Chondrocyte (in vitro differentiated cells): Measurements from ENCODE around the gene ASXL1. TPM values are rescaled to one million over a fixed set of nuclear protein-coding genes. Genes with fewer than 3 reads are reported as not detected.
A peak's percentile ranks its signal among the peaks of the same experiment; 100 is the strongest.
"Not testable (repeated sequence)": the region's sequence is repeated elsewhere in the genome, so short reads cannot be mapped to it uniquely, and the experiment has no call there.

Source experiments
- DNase-seq: peaks from one replicate; pipeline ENCODE4 v3.0.0; 2021; ENCODE audit warnings: mixed read lengths, low spot score
- H3K27ac Mint-ChIP-seq: one replicate; pipeline ENCODE4 v1.8.0; 2021; ENCODE audit warnings: mild to moderate bottlenecking, moderate library complexity, mixed read lengths; ENCODE audit not compliant: unreplicated experiment
- H3K27me3 Mint-ChIP-seq: 2 replicates; pipeline ENCODE4 v1.8.0; 2021; ENCODE audit warnings: low read depth, mixed read lengths
- H3K36me3 Mint-ChIP-seq: 2 replicates; pipeline ENCODE4 v1.8.0; 2021; ENCODE audit warnings: low read depth, mixed read lengths
- H3K4me1 Mint-ChIP-seq: 2 replicates; pipeline ENCODE4 v1.8.0; 2021; ENCODE audit warnings: low read depth, mild to moderate bottlenecking, mixed read lengths
- H3K4me3 Mint-ChIP-seq: one replicate; pipeline ENCODE4 v1.8.0; 2021; ENCODE audit warnings: mild to moderate bottlenecking, moderate library complexity, mixed read lengths; ENCODE audit not compliant: unreplicated experiment
- H3K9me3 Mint-ChIP-seq: 2 replicates; pipeline ENCODE4 v1.8.0; 2021; ENCODE audit warnings: low read depth, mixed read lengths
- CTCF ChIP-seq: fragments of 200-600 bp; sonication (generic); IDR thresholded peaks from 2 replicates; pipeline ENCODE4 v1.5.0; 2021; ENCODE audit warnings: antibody characterized with exemption, mild to moderate bottlenecking, moderate library complexity
- total RNA-seq: library from RNA; stranded (reverse); gene quantifications from 3 replicates; pipeline ENCODE4 v1.2.1, GENCODE V29; 2021

ASXL1 gene
- total RNA-seq, 1 donor from 2014 or later = 92.6 TPM

GRCh38 chr20:32380745-32381144 lies 22.6 kb downstream of the ASXL1 start:
- no peak overlapping the region for H3K27ac Mint-ChIP-seq
- H3K9me3 Mint-ChIP-seq = no peaks in the 10 kb centered on the region
- H3K4me3 Mint-ChIP-seq = no peak overlapping the region
- DNase-seq = no peak
- no peak for TF ChIP-seq CTCF
- H3K27me3 Mint-ChIP-seq = no peaks in the 10 kb centered on the region
- peaks cover 25% of the 10 kb centered on the region for H3K4me1 Mint-ChIP-seq
- peaks cover 10% of the 10 kb centered on the region for H3K36me3 Mint-ChIP-seq

- Mint-ChIP-seq H3K9me3 (no peaks in the 10 kb centered on the region), H3K27ac (no peak overlapping the region), H3K4me3 (no peak overlapping the region), H3K36me3 (peaks cover 12% of the 10 kb centered on the region), H3K4me1 (peaks cover 37% of the 10 kb centered on the region), H3K27me3 (no peaks in the 10 kb centered on the region)
- DNase-seq = no peak
- TF ChIP-seq CTCF = no peak
Observed at GRCh38 chr20:32382102-32382950, 24.2 kb downstream of the ASXL1 start.

- H3K27ac Mint-ChIP-seq, DNase-seq, H3K4me3 Mint-ChIP-seq, H3K27me3 Mint-ChIP-seq, H3K9me3 Mint-ChIP-seq: not testable (repeated sequence)
- peaks cover 37% of the 10 kb centered on the region for H3K4me1 Mint-ChIP-seq
- peaks cover 13% of the 10 kb centered on the region for H3K36me3 Mint-ChIP-seq
Observed at GRCh38 chr20:32383441-32383840, 25.3 kb downstream of the ASXL1 start.

- Mint-ChIP-seq H3K27me3 (no peaks in the 10 kb centered on the region), H3K27ac (peak overlapping the region; percentile 39), H3K9me3 (no peaks in the 10 kb centered on the region), H3K36me3 (peaks cover 13% of the 10 kb centered on the region), H3K4me3 (no peak overlapping the region), H3K4me1 (peaks cover 43% of the 10 kb centered on the region)
- no peak for TF ChIP-seq CTCF
- no peak for DNase-seq
Observed at GRCh38 chr20:32385541-32385940, 27.4 kb downstream of the ASXL1 start.

GRCh38 chr20:32386091-32386490 lies 28.0 kb downstream of the ASXL1 start:
- Mint-ChIP-seq H3K27ac (peak overlapping the region; percentile 37), H3K36me3 (peaks cover 12% of the 10 kb centered on the region), H3K4me3 (no peak overlapping the region), H3K9me3 (no peaks in the 10 kb centered on the region), H3K27me3 (no peaks in the 10 kb centered on the region), H3K4me1 (peaks cover 45% of the 10 kb centered on the region)
- TF ChIP-seq CTCF = no peak
- DNase-seq = no peak

- Mint-ChIP-seq H3K36me3 (peaks cover 15% of the 10 kb centered on the region), H3K4me3 (no peak overlapping the region), H3K4me1 (peaks cover 47% of the 10 kb centered on the region), H3K27ac (peak overlapping the region; percentile 3), H3K27me3 (no peaks in the 10 kb centered on the region), H3K9me3 (no peaks in the 10 kb centered on the region)
- no peak for DNase-seq
- no peak for TF ChIP-seq CTCF
Observed at GRCh38 chr20:32387252-32387651, 29.1 kb downstream of the ASXL1 start.
